Natural killer cell (primary cell): ENCODE data around the gene SP140. TPM values are rescaled to one million over a fixed set of nuclear protein-coding genes. Genes with fewer than 3 reads are reported as not detected.

ENCODE experiments used
- ATAC-seq, 3 donors: fragments of 150-1000 bp in 2 of 3; fragments of 200-7000 bp in 1 of 3; cut with Tn5 transposase; 1 replicate in 1 of 3; 2 replicates in 2 of 3; pipeline ENCODE4 v1.10.0; 2021; ENCODE audit warnings: mild to moderate bottlenecking in 2 of 3, moderate library complexity in 2 of 3
- DNase-seq, 2 donors: peaks; one replicate each; pipeline versions ENCODE4 v3.0.0 to v3.0.0-alpha.2; 2013 to 2021; ENCODE audit warnings: mixed read lengths in 1 of 2
- H3K27ac ChIP-seq: one replicate; pipeline ENCODE4 v1.5.1; 2013; ENCODE audit warnings: mild to moderate bottlenecking, low read length
- H3K27me3 ChIP-seq: one replicate; pipeline ENCODE4 v1.6.1; 2013; ENCODE audit warnings: low read length; ENCODE audit not compliant: control insufficient read depth, insufficient read depth
- H3K36me3 ChIP-seq: one replicate; pipeline ENCODE4 v1.6.1; 2013; ENCODE audit warnings: low read length; ENCODE audit not compliant: control insufficient read depth, insufficient read depth
- H3K4me1 ChIP-seq: one replicate; pipeline ENCODE4 v1.6.1; 2013; ENCODE audit warnings: low read length; ENCODE audit not compliant: control insufficient read depth, insufficient read depth
- H3K4me3 ChIP-seq: one replicate; pipeline ENCODE4 v1.5.1; 2013; ENCODE audit warnings: low read length
- H3K9me3 ChIP-seq: one replicate; pipeline ENCODE4 v1.6.1; 2013; ENCODE audit warnings: low read length; ENCODE audit not compliant: control insufficient read depth, insufficient read depth
- H3K27ac Mint-ChIP-seq, 2 donors: one replicate each; pipeline ENCODE4 v1.8.0; 2022; ENCODE audit warnings: mild to moderate bottlenecking in 2 of 2, mixed read lengths in 2 of 2, moderate library complexity in 1 of 2
- H3K27me3 Mint-ChIP-seq, 2 donors: one replicate each; pipeline ENCODE4 v1.8.0; 2022; ENCODE audit warnings: low read depth in 2 of 2, mixed read lengths in 2 of 2
- H3K36me3 Mint-ChIP-seq: one replicate; pipeline ENCODE4 v1.8.0; 2022; ENCODE audit warnings: mixed read lengths
- H3K4me1 Mint-ChIP-seq, 2 donors: one replicate each; pipeline ENCODE4 v1.8.0; 2022; ENCODE audit warnings: mixed read lengths in 2 of 2
- H3K4me3 Mint-ChIP-seq: one replicate; pipeline ENCODE4 v1.8.0; 2022; ENCODE audit warnings: mild to moderate bottlenecking, moderate library complexity, mixed read lengths
- H3K9me3 Mint-ChIP-seq, 2 donors: one replicate each; pipeline ENCODE4 v1.8.0; 2022; ENCODE audit warnings: mixed read lengths in 2 of 2
- WGBS: methylation state at CpG from one replicate; pipeline ENCODE4 v1.1.7; 2013; ENCODE audit warnings: missing lambda C conversion rate; ENCODE audit not compliant: insufficient coverage; 5-methylcytosine and 5-hydroxymethylcytosine counted together
- intact Hi-C: fragments of 100-400 bp; cut with micrococcal nuclease; formaldehyde crosslinking; loops from one replicate; pipeline ENCODE4 v1.14.2; 2022
- total RNA-seq, 4 donors: library from RNA; stranded (reverse); fragments of 120-200 nt in 1 of 4; gene quantifications; one replicate each; pipeline versions ENCODE4 v1.2.3 to v1.2.4, GENCODE V29; 2013 to 2022
- TF ChIP-seq, protein P1 (sequence below): fragments of 200-600 bp; IDR thresholded peaks from one replicate; pipeline ENCODE4 v1.8.0; 2022; ENCODE audit warnings: antibody characterized with exemption

The SP140 gene
- total RNA-seq, 3 donors from 2014 or later (not counting 1 experiment from before 2014, with no cell fraction given): 69.1 to 89.9 (median 77.4) TPM

GRCh38 chr2:230319211-230319862 lies 93.8 kb downstream of the SP140 start:
- no peaks in the 10 kb centered on the region for H3K9me3 ChIP-seq
- Mint-ChIP-seq H3K27ac (peak overlapping the region; percentile 79), H3K4me1 (peaks cover 48 to 55% of the 10 kb centered on the region in 2 donors), H3K4me3 (peak overlapping the region; percentile 83), H3K36me3 (peaks cover 6% of the 10 kb centered on the region), H3K9me3 (no peaks in the 10 kb centered on the region), H3K27me3 (no peaks in the 10 kb centered on the region)
- no peak overlapping the region for H3K4me3 ChIP-seq
- intact Hi-C loops: loop anchor here (5.0 kb wide), 1 partner anchor 293 kb away; no protein-coding TSS in a partner anchor
- H3K4me1 ChIP-seq: peaks cover 43% of the 10 kb centered on the region
- TF ChIP-seq, protein P1, sequence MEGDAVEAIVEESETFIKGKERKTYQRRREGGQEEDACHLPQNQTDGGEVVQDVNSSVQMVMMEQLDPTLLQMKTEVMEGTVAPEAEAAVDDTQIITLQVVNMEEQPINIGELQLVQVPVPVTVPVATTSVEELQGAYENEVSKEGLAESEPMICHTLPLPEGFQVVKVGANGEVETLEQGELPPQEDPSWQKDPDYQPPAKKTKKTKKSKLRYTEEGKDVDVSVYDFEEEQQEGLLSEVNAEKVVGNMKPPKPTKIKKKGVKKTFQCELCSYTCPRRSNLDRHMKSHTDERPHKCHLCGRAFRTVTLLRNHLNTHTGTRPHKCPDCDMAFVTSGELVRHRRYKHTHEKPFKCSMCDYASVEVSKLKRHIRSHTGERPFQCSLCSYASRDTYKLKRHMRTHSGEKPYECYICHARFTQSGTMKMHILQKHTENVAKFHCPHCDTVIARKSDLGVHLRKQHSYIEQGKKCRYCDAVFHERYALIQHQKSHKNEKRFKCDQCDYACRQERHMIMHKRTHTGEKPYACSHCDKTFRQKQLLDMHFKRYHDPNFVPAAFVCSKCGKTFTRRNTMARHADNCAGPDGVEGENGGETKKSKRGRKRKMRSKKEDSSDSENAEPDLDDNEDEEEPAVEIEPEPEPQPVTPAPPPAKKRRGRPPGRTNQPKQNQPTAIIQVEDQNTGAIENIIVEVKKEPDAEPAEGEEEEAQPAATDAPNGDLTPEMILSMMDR: no peak
- peak; percentile 85 to 89 (median 88) for ATAC-seq
- peaks cover 2% of the 10 kb centered on the region for H3K36me3 ChIP-seq
- peak; percentile 31 to 89 for DNase-seq
- WGBS: 2% methylated on average over 2 of the region's 5 CpGs
- no peaks in the 10 kb centered on the region for H3K27me3 ChIP-seq
- peak overlapping the region; percentile 53 for H3K27ac ChIP-seq

GRCh38 chr2:230321031-230321430 lies 95.5 kb downstream of the SP140 start:
- Histone ChIP-seq H3K9me3 (no peaks in the 10 kb centered on the region), H3K4me1 (peaks cover 51% of the 10 kb centered on the region), H3K27ac (no peak overlapping the region), H3K4me3 (no peak overlapping the region), H3K27me3 (no peaks in the 10 kb centered on the region), H3K36me3 (no peaks in the 10 kb centered on the region)
- DNase-seq (no peak), ATAC-seq (no peak)
- H3K9me3 Mint-ChIP-seq: no peaks in the 10 kb centered on the region
- H3K27ac Mint-ChIP-seq: peak overlapping the region; percentile 39 to 54
- H3K4me1 Mint-ChIP-seq: peaks cover 56 to 64% of the 10 kb centered on the region in 2 donors
- 96% methylated on average over 2 of the region's 2 CpGs for WGBS
- TF ChIP-seq, protein P1: no peak
- H3K4me3 Mint-ChIP-seq: no peak overlapping the region
- intact Hi-C loops: no loop called here
- no peaks in the 10 kb centered on the region for H3K27me3 Mint-ChIP-seq
- H3K36me3 Mint-ChIP-seq: no peaks in the 10 kb centered on the region

DNA sequence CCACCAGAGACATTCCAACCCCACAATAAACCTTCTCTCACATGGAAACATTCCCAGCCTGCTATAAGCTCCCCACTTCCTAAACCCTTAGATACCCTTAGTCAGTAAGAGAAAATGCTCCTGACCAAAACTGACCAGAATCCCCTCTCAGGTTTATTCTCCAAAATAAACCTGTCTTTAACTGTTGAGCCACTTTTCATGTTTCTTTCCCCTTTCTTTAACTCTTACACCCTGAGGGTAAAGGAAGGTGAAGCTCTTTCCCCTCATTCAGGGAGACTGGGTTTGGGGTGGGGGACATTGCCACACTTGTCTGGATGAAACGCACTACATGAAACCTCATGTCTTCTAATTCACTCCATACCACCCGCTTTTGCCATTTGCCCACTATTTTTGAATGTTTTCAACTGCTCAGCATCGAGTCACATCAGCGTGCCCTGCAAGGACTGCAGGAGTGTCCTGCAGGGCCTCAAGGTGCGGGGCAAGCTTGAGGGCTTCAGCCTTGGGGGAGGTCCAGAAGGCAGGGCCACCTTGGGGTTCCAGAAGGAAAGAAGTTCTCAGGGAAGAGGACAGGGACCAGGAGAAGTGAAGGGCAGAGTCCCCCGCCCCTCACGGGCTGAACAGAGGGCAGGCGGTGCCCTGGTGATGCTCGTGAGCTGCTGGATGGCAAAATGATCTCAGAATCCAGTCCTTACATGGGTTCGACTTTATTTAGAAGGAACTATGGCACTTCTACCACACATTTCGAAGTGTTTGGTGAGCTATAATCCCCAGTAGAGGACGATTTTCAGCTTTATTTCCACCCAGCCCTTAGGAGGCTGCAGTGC lies 97.2 kb downstream of the SP140 start:
- ATAC-seq: no peak
- TF ChIP-seq, protein P1: no peak
- H3K9me3 ChIP-seq: no peaks in the 10 kb centered on the region
- H3K4me1 Mint-ChIP-seq: peaks cover 69 to 76% of the 10 kb centered on the region in 2 donors
- H3K27me3 ChIP-seq: no peaks in the 10 kb centered on the region
- no peak overlapping the region for H3K4me3 ChIP-seq
- DNase-seq: no peak
- H3K27ac Mint-ChIP-seq: peak overlapping the region; percentile 26 to 54
- H3K36me3 ChIP-seq: no peaks in the 10 kb centered on the region
- H3K27me3 Mint-ChIP-seq: no peaks in the 10 kb centered on the region
- peaks cover 55% of the 10 kb centered on the region for H3K4me1 ChIP-seq
- intact Hi-C loops: no loop called here
- peak overlapping the region; percentile 33 for H3K4me3 Mint-ChIP-seq
- WGBS: 98% methylated on average over 11 of the region's 12 CpGs
- H3K36me3 Mint-ChIP-seq: no peaks in the 10 kb centered on the region
- no peaks in the 10 kb centered on the region for H3K9me3 Mint-ChIP-seq
- no peak overlapping the region for H3K27ac ChIP-seq
